Endothelial cell of umbilical vein (primary cell): ENCODE measurements around the gene KCMF1. TPM values are rescaled to one million over a fixed set of nuclear protein-coding genes. Genes with fewer than 3 reads are reported as not detected.

Source experiments
- BruUV-seq: library from RNA; stranded (reverse); fragments of 400-500 nt; replicated peaks from 2 replicates; lab custom pipeline; 2021; lab: Mats Ljungman, UMichigan
- CTCF ChIA-PET: fragments of 300-600, 350-600 bp; sonication (Branson Sonifier 250); formaldehyde crosslinking; loops from one replicate; lab custom pipeline; 2021; ENCODE audit warnings: antibody characterized with exemption, inconsistent platforms; lab: Charles Lee
- POLR2A ChIA-PET: fragments of 300-600, 350-600 bp; sonication (Branson Sonifier 250); formaldehyde crosslinking; loops from one replicate; lab custom pipeline; 2021; ENCODE audit warnings: antibody characterized with exemption, inconsistent platforms; lab: Charles Lee
- DNase-seq: peaks from one replicate; pipeline ENCODE4 v3.0.0-alpha.2; 2011; ENCODE audit warnings: low read depth, low spot score
- FAIRE-seq: peaks from 2 replicates; lab custom pipeline; 2011; peaks lifted over from hg19 to GRCh38; lab: Jason Lieb, UNC
- H2AFZ ChIP-seq: 2 replicates; pipeline ENCODE4 v1.6.0; 2012; ENCODE audit warnings: low read depth, low read length, control low read depth, inconsistent platforms
- H3K27ac ChIP-seq: 2 replicates; pipeline ENCODE4 v1.5.1; 2011; ENCODE audit warnings: low read depth, mild to moderate bottlenecking, control low read depth, low read length, moderate library complexity; ENCODE audit not compliant: insufficient read depth
- H3K27me3 ChIP-seq, 2 experiments: 2 replicates each; pipeline versions ENCODE4 v1.6.0 to v1.6.1; 2011; ENCODE audit warnings: low read length in 2 of 2, mixed read lengths in 1 of 2; ENCODE audit not compliant: control insufficient read depth in 2 of 2, insufficient read depth in 2 of 2
- H3K36me3 ChIP-seq, 2 experiments: 2 replicates in 1 of 2; 3 replicates in 1 of 2; pipeline ENCODE4 v1.5.1; 2011; ENCODE audit warnings: low read length in 2 of 2, mild to moderate bottlenecking in 1 of 2, moderate library complexity in 1 of 2; ENCODE audit not compliant: control insufficient read depth in 2 of 2, insufficient read depth in 2 of 2; ENCODE audit errors: extremely low read depth in 1 of 2
- H3K4me1 ChIP-seq: 3 replicates; pipeline ENCODE4 v1.5.1; 2011; ENCODE audit warnings: mild to moderate bottlenecking, low read length; ENCODE audit not compliant: control insufficient read depth, insufficient read depth; ENCODE audit errors: extremely low read depth
- H3K4me2 ChIP-seq: 2 replicates; pipeline ENCODE4 v1.6.1; 2011; ENCODE audit warnings: low read length, control low read depth, mixed read lengths; ENCODE audit not compliant: insufficient read depth
- H3K4me3 ChIP-seq, 3 experiments: fragments of 200-600 bp in 1 of 3; sonication (generic), shearing (Covaris generic) in 1 of 3; replicated peaks in 1 of 3; 2 replicates each; pipeline ENCODE4 v1.5.1; 2011 to 2016; ENCODE audit warnings: control low read depth in 3 of 3, low read length in 3 of 3, mild to moderate bottlenecking in 2 of 3, inconsistent platforms in 1 of 3, low read depth in 1 of 3, moderate library complexity in 1 of 3; ENCODE audit not compliant: insufficient read depth in 1 of 3
- H3K79me2 ChIP-seq: 2 replicates; pipeline ENCODE4 v1.6.0; 2012; ENCODE audit warnings: low read length, inconsistent platforms; ENCODE audit not compliant: control insufficient read depth, insufficient read depth
- H3K9ac ChIP-seq: replicated peaks from 2 replicates; pipeline ENCODE3; 2011; ENCODE audit warnings: low read length, control low read depth; ENCODE audit not compliant: insufficient read depth; ENCODE audit errors: extremely low read depth
- H3K9me1 ChIP-seq: replicated peaks from 3 replicates; pipeline ENCODE4 v1.6.0; 2011; ENCODE audit warnings: mild to moderate bottlenecking, low read length; ENCODE audit not compliant: control insufficient read depth, insufficient read depth; ENCODE audit errors: extremely low read depth
- H3K9me3 ChIP-seq: replicated peaks from 2 replicates; pipeline ENCODE4 v1.5.1; 2012; ENCODE audit warnings: low read length, inconsistent platforms; ENCODE audit not compliant: control insufficient read depth, insufficient read depth
- H4K20me1 ChIP-seq: replicated peaks from 2 replicates; pipeline ENCODE3; 2011; ENCODE audit warnings: mild to moderate bottlenecking, low read length; ENCODE audit not compliant: control insufficient read depth, insufficient read depth; ENCODE audit errors: extremely low read depth
- CTCF ChIP-seq, 2 donors: IDR thresholded peaks; 1 replicate in 1 of 2; 2 replicates in 1 of 2; pipeline ENCODE4 v1.5.1; 2011; ENCODE audit warnings: low read length in 2 of 2, mild to moderate bottlenecking in 2 of 2, moderate library complexity in 2 of 2, control low read depth in 1 of 2, inconsistent platforms in 1 of 2, low read depth in 1 of 2; ENCODE audit not compliant: insufficient read depth in 1 of 2; ENCODE audit errors: extremely low read depth in 1 of 2
- EZH2 ChIP-seq: IDR thresholded peaks from 2 replicates; pipeline ENCODE4 v1.6.1; 2012; ENCODE audit warnings: borderline replicate concordance, low read depth, mild to moderate bottlenecking, moderate library complexity, low read length, inconsistent platforms; ENCODE audit not compliant: severe bottlenecking
- FOS ChIP-seq: IDR thresholded peaks from 2 replicates; pipeline ENCODE4 v1.6.1; 2011; ENCODE audit warnings: mild to moderate bottlenecking, low read length, moderate library complexity, borderline replicate concordance; ENCODE audit not compliant: insufficient read depth
- GATA2 ChIP-seq: IDR thresholded peaks from 2 replicates; pipeline ENCODE4 v1.7.0; 2011; ENCODE audit warnings: low read depth, mild to moderate bottlenecking, moderate library complexity, mixed read lengths, low read length; ENCODE audit not compliant: insufficient read length, insufficient read depth
- JUN ChIP-seq: IDR thresholded peaks from 2 replicates; pipeline ENCODE4 v1.6.1; 2011; ENCODE audit warnings: borderline replicate concordance, low read depth; ENCODE audit not compliant: insufficient read length, insufficient read depth
- MYC ChIP-seq: IDR thresholded peaks from one replicate; pipeline ENCODE4 v1.6.1; 2011; ENCODE audit warnings: mild to moderate bottlenecking, low read depth, low read length
- POLR2A ChIP-seq: IDR thresholded peaks from 2 replicates; pipeline ENCODE4 v1.6.1; 2012; ENCODE audit warnings: low read depth, mild to moderate bottlenecking, control low read depth, low read length
- dilution Hi-C: fragments of 300-500 bp; cut with MboI; formaldehyde crosslinking; loops from one replicate; pipeline ENCODE4 v1.15.0; 2019; ENCODE audit warnings: low sequenced_read_pairs; ENCODE audit not compliant: extremely low pct_ligation_motif_present
- intact Hi-C: fragments of 100-400 bp; cut with micrococcal nuclease; formaldehyde crosslinking; loops from one replicate; pipeline ENCODE4 v1.10.0; 2022
- polyA plus RNA-seq, 4 experiments: library from polyadenylated mRNA; depleted of rRNA in 3 of 4; stranded (reverse) in 3 of 4; unstranded in 1 of 4; fragments of >200 nt; gene quantifications; 2 replicates each; pipeline versions ENCODE4 v1.2.1 to v1.2.3, GENCODE V29; 2011 to 2012; ENCODE audit warnings: missing spikeins in 1 of 4
- total RNA-seq: library from RNA; stranded (reverse); gene quantifications from 2 replicates; pipeline ENCODE4 v1.2.3, GENCODE V29; 2021

Gene KCMF1
- total and polyA plus RNA-seq, 2 donors (not counting 3 experiments of a cell fraction or from before 2014, with no cell fraction given), result 49.3 to 78.4 TPM

GRCh38 chr2:85057226-85057962 lies 86.4 kb downstream of the KCMF1 start:
- Histone ChIP-seq H3K4me2 (no peak overlapping the region), H3K9me1 (no peaks in the 10 kb centered on the region), H3K79me2 (no peaks in the 10 kb centered on the region), H3K4me3 (no peak overlapping the region), H3K36me3 (peaks cover 4 to 10% of the 10 kb centered on the region in 2 experiments), H3K27ac (no peak overlapping the region), H3K27me3 (peaks cover 4 to 10% of the 10 kb centered on the region in 2 experiments), H3K9ac (no peak overlapping the region), H3K4me1 (no peaks in the 10 kb centered on the region), H4K20me1 (no peaks in the 10 kb centered on the region), H2AFZ (no peak overlapping the region), H3K9me3 (no peaks in the 10 kb centered on the region)
- DNase-seq (no peak), FAIRE-seq (no peak)
- TF ChIP-seq POLR2A, result peak; percentile 10
- TF ChIP-seq GATA2, result no peak
- TF ChIP-seq EZH2, result no peak
- TF ChIP-seq CTCF (IDR thresholded peaks at IDR 0.05; ENCODE audit: extremely low read depth in 1 of 2, insufficient read depth in 1 of 2, low read depth in 1 of 2, low read length in 2 of 2), result no peak
- TF ChIP-seq FOS, result no peak
- TF ChIP-seq MYC, result no peak
- TF ChIP-seq JUN, result no peak
- ChIA-PET POLR2A (no interaction called here), CTCF (interaction anchor here (1.9 to 2.3 kb wide), 2 partner anchors 10 to 40 kb away, joined by 5 to 7 read pairs; no protein-coding TSS in a partner anchor)
- dilution Hi-C loops (no loop called here), intact Hi-C loops (no loop called here)
- BruUV-seq, result no TSS peak
